ENCODE data around the gene VCP. TPM values are rescaled to one million over a fixed set of nuclear protein-coding genes. Genes with fewer than 3 reads are reported as not detected.
A peak's percentile ranks its signal among the peaks of the same experiment; 100 is the strongest.

The VCP gene
- total RNA-seq, 3 donors from 2014 or later (not counting 1 experiment from before 2014, with no cell fraction given) = 303 to 338 (median 322) TPM

GRCh38 chr9:35069020-35069419 is 3.4 kb downstream of the VCP start:
- no peaks in the 10 kb centered on the region for H3K36me3 Mint-ChIP-seq
- ATAC-seq = no peak
- DNase-seq = no peak
- no peaks in the 10 kb centered on the region for H3K9me3 Mint-ChIP-seq
- Histone ChIP-seq H3K9me3 (ENCODE audit: control insufficient read depth, insufficient read depth, low read length) (no peaks in the 10 kb centered on the region), H3K4me1 (ENCODE audit: control insufficient read depth, insufficient read depth, low read length) (peaks cover 42% of the 10 kb centered on the region), H3K27me3 (ENCODE audit: control insufficient read depth, insufficient read depth, low read length) (no peaks in the 10 kb centered on the region), H3K36me3 (ENCODE audit: control insufficient read depth, insufficient read depth, low read length) (peaks cover 42% of the 10 kb centered on the region), H3K27ac (ENCODE audit: low read length) (no peak overlapping the region), H3K4me3 (ENCODE audit: low read length) (no peak overlapping the region)
- 87% methylated on average over 3 of the region's 4 CpGs for WGBS (ENCODE audit: insufficient coverage)
- H3K4me1 Mint-ChIP-seq = peaks cover 57 to 61% of the 10 kb centered on the region in 2 donors
- no peak for TF ChIP-seq CTCF (IDR thresholded peaks at IDR 0.05)
- H3K4me3 Mint-ChIP-seq = no peak overlapping the region
- H3K27me3 Mint-ChIP-seq (ENCODE audit: low read depth in 2 of 2) = no peaks in the 10 kb centered on the region
- intact Hi-C loops (cut with micrococcal nuclease) = no loop called here
- peak overlapping the region; percentile 17 to 88 for H3K27ac Mint-ChIP-seq

- Histone ChIP-seq H3K36me3 (ENCODE audit: control insufficient read depth, insufficient read depth, low read length) (peaks cover 61% of the 10 kb centered on the region), H3K9me3 (ENCODE audit: control insufficient read depth, insufficient read depth, low read length) (no peaks in the 10 kb centered on the region), H3K4me1 (ENCODE audit: control insufficient read depth, insufficient read depth, low read length) (peaks cover 36% of the 10 kb centered on the region), H3K4me3 (ENCODE audit: low read length) (no peak overlapping the region), H3K27me3 (ENCODE audit: control insufficient read depth, insufficient read depth, low read length) (no peaks in the 10 kb centered on the region), H3K27ac (ENCODE audit: low read length) (no peak overlapping the region)
- no peak for ATAC-seq
- Mint-ChIP-seq H3K9me3 (no peaks in the 10 kb centered on the region), H3K36me3 (peaks cover 16% of the 10 kb centered on the region), H3K27me3 (ENCODE audit: low read depth in 2 of 2) (no peaks in the 10 kb centered on the region), H3K4me3 (no peak overlapping the region), H3K27ac (peak overlapping the region; percentile 15 to 33), H3K4me1 (peaks cover 49 to 61% of the 10 kb centered on the region in 2 donors)
- WGBS (ENCODE audit: insufficient coverage) = 88% methylated on average over 1 of the region's 1 CpG
- intact Hi-C loops (cut with micrococcal nuclease) = no loop called here
- no peak for DNase-seq
- no peak for TF ChIP-seq CTCF (IDR thresholded peaks at IDR 0.05)
Measured at GRCh38 chr9:35067056-35067455, 5.4 kb downstream of the VCP start.

GRCh38 chr9:35060548-35061207 is 11.7 kb downstream of the VCP start:
- H3K9me3 ChIP-seq (ENCODE audit: control insufficient read depth, insufficient read depth, low read length) = no peaks in the 10 kb centered on the region
- Mint-ChIP-seq H3K27me3 (ENCODE audit: low read depth in 2 of 2) (no peaks in the 10 kb centered on the region), H3K36me3 (peaks cover 52% of the 10 kb centered on the region), H3K4me1 (peaks cover 5 to 14% of the 10 kb centered on the region in 2 donors), H3K4me3 (no peak overlapping the region), H3K9me3 (no peaks in the 10 kb centered on the region), H3K27ac (no peak overlapping the region)
- DNase-seq (no peak), ATAC-seq (no peak)
- H3K4me3 ChIP-seq (ENCODE audit: low read length) = no peak overlapping the region
- peaks cover 96% of the 10 kb centered on the region for H3K36me3 ChIP-seq (ENCODE audit: control insufficient read depth, insufficient read depth, low read length)
- H3K27ac ChIP-seq (ENCODE audit: low read length) = no peak overlapping the region
- no peak for TF ChIP-seq CTCF (IDR thresholded peaks at IDR 0.05)
- H3K27me3 ChIP-seq (ENCODE audit: control insufficient read depth, insufficient read depth, low read length) = no peaks in the 10 kb centered on the region
- 97% methylated on average over 11 of the region's 11 CpGs for WGBS (ENCODE audit: insufficient coverage)
- H3K4me1 ChIP-seq (ENCODE audit: control insufficient read depth, insufficient read depth, low read length) = no peaks in the 10 kb centered on the region
- intact Hi-C loops (cut with micrococcal nuclease) = no loop called here

- H3K27ac Mint-ChIP-seq = peak overlapping the region; percentile 51 to 53
- ATAC-seq (no peak), DNase-seq (no peak)
- no peaks in the 10 kb centered on the region for H3K4me1 ChIP-seq (ENCODE audit: control insufficient read depth, insufficient read depth, low read length)
- peaks cover 92% of the 10 kb centered on the region for H3K36me3 ChIP-seq (ENCODE audit: control insufficient read depth, insufficient read depth, low read length)
- H3K9me3 ChIP-seq (ENCODE audit: control insufficient read depth, insufficient read depth, low read length) = no peaks in the 10 kb centered on the region
- peaks cover 5 to 14% of the 10 kb centered on the region in 2 donors for H3K4me1 Mint-ChIP-seq
- peaks cover 52% of the 10 kb centered on the region for H3K36me3 Mint-ChIP-seq
- H3K4me3 Mint-ChIP-seq = peak overlapping the region; percentile 22
- no peaks in the 10 kb centered on the region for H3K27me3 ChIP-seq (ENCODE audit: control insufficient read depth, insufficient read depth, low read length)
- TF ChIP-seq CTCF (IDR thresholded peaks at IDR 0.05) = no peak
- intact Hi-C loops (cut with micrococcal nuclease) = no loop called here
- no peak overlapping the region for H3K27ac ChIP-seq (ENCODE audit: low read length)
- 97% methylated on average over 10 of the region's 10 CpGs for WGBS (ENCODE audit: insufficient coverage)
- H3K4me3 ChIP-seq (ENCODE audit: low read length) = no peak overlapping the region
- H3K27me3 Mint-ChIP-seq (ENCODE audit: low read depth in 2 of 2) = no peaks in the 10 kb centered on the region
- H3K9me3 Mint-ChIP-seq = no peaks in the 10 kb centered on the region
Measured at GRCh38 chr9:35059438-35059837, 13.0 kb downstream of the VCP start.
